Activated T-helper 1 cell treated with Interleukin-2 at 50 U/mL for 16 hours (primary cell): ENCODE measurements around the gene STAC2.
"Not testable (repeated sequence)": the region's sequence is repeated elsewhere in the genome, so short reads cannot be mapped to it uniquely, and the experiment has no call there.

ENCODE experiments used
- DNase-seq: peaks from one replicate; pipeline ENCODE4 v3.0.0-alpha.2; 2020; ENCODE audit warnings: low read depth

Gene STAC2

GRCh38 chr17:39187152-39187830, 38.5 kb downstream of the STAC2 start:
- DNase-seq, result no peak

GRCh38 chr17:39186481-39187002, 39.2 kb downstream of the STAC2 start:
- no peak for DNase-seq

GRCh38 chr17:39183720-39184119, 42.0 kb downstream of the STAC2 start:
- no peak for DNase-seq

- no peak for DNase-seq
Measured at GRCh38 chr17:39183045-39183444, 42.7 kb downstream of the STAC2 start.

- DNase-seq, result no peak
Measured at GRCh38 chr17:39181303-39181702, 44.4 kb downstream of the STAC2 start.

DNA sequence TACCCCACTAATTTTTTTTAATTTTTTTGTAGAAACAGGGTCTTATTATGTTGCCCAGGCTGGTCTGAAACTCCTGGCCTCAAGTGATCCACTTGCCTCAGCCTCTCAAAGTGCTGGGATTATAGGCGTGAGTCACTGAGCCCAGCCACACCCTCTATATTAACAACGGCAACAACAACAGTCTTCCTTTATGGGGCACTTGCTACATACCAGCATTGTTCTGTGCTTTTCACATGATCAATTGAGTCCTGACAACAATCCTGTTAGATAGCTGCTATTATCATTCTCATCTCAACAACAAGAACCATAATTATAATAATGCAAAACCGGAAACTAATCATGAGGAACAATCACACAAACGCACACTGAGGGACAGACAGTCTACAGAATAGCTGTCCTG, 47.2 kb downstream of the STAC2 start:
- no peak for DNase-seq

DNA sequence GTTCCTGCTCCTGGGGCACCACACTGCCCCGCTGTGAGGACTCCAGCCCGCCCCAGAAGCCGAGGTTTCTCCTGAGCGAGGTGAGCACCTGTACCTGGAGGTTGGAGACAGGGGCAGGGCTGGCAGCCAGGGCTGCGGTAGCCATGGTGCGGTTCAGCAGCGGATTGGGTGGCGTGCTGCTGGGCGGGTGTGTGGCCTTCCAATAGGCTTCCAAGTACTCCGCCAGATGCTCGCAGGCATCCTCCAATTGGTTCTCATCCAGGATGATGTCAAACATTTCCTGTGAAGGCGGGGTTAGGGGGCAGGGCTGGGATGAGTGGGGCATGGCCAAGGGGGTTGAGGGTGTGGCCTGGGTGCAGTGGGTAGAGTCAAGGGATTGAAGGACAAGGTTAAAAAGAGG, 48.5 kb downstream of the STAC2 start:
- no peak for DNase-seq

GRCh38 chr17:39175695-39176093, 50.1 kb downstream of the STAC2 start:
- no peak for DNase-seq

GRCh38 chr17:39174920-39175694, 50.6 kb downstream of the STAC2 start:
- DNase-seq, result peak; percentile 52

GRCh38 chr17:39173526-39174274, 52.0 kb downstream of the STAC2 start:
- DNase-seq, result no peak

GRCh38 chr17:39173080-39173479, 52.7 kb downstream of the STAC2 start:
- no peak for DNase-seq

DNA sequence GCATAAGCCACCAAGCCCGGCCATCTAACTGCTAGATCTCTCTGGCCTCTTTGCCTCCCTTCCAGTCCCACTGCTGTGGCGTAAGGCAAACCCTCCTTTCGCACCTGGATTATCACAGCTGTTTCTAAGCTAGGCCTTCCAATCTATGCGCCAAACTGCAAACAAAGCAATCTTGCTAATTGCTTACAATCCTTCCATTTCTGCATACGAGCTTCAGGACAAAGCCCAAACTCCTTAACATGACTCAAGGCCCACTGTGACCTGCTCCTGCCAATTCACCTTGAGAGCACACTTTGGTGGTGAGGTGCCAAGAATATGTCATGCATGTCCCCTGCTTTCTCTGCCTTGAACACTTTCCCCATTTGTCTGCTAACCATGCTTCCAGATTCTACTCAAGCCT, 53.8 kb downstream of the STAC2 start:
- no peak for DNase-seq

DNA sequence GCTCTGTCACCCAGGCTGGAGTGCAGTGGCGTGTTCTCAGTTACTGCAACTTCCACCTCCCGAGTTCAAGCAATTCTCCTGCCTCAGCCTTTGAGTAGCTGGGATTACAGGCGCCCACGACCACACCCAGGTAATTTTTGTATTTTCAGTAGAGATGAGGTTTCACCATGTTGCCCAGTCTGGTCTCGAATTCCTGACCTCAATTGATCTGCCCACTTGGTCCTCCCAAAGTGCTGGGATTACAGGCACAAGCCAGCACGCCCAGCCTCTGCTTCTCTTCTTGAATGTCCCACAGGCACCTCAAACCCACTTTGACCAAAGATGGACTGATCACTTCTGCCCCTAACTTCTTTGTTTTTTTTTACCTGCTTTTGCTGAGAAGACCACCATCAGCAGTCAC, 55.2 kb downstream of the STAC2 start:
- DNase-seq, result no peak

DNA sequence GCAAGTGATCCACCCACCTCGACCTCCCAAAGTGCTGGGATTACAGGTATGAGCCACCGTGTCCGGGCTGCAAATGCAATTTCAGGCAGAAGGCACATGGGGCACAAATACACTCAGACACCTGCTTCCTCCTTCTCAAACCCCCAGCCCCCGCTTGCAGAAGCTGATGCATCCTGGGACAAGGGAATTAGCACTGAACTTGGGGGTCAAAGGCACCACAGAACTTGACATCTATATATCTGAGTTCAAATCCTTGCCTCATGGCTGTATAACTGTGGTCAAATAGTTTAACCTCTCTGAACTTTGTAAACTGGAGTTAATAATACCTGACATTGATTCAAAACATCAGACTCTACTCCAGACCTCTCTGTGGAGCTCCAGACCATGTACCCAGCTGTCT, 55.6 kb downstream of the STAC2 start:
- no peak for DNase-seq

- no peak for DNase-seq
Measured at GRCh38 chr17:39169518-39169917, 56.2 kb downstream of the STAC2 start.

DNA sequence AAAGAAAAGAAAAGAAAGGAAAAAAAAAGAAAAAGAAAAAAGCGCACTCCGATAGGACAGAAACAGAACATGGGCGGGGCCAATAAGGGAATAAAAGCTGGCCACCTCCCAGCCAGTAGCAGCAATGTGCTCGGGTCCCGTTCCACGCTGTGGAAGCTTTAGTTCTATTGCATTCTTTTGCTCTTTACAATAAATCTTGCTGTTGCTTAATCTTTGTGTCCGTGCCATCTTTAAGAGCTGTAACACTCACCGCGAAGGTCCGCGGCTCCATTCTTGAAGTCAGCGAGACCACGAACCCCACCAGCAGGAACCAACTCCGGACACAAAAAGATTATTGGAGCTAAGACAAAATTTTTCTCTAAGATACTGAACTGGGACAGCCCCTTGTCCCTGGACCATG, 56.6 kb downstream of the STAC2 start:
- DNase-seq, result no peak

DNA sequence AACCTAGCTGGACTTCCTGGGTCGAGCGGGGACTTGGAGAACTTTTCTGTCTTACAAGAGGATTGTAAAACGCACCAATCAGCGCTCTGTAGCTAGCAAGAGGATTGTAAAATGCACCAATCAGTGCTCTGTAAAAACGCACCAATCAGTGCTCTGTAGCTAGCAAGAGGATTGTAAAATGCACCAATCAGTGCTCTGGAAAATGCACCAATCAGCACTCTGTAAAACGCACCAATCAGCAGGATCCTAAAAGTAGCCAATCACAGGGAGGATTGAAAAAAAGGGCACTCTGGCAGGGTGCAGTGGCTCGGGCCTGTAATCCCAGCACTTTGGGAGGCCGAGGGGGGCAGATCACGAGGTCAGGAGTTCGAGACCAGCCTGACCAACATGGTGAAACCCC, 57.2 kb downstream of the STAC2 start:
- DNase-seq, result not testable (repeated sequence)

GRCh38 chr17:39167476-39167875, 58.3 kb downstream of the STAC2 start:
- no peak for DNase-seq

- DNase-seq, result no peak
Measured at GRCh38 chr17:39166437-39167335, 59.1 kb downstream of the STAC2 start.

- DNase-seq, result no peak
Measured at GRCh38 chr17:39165841-39166349, 59.9 kb downstream of the STAC2 start, which contains the start of gene ARL5C. Gene ARL5C, minus strand, starts transcription at chr17:39166161. Its CDS starts 401 bp downstream, at chr17:39165760.

DNA sequence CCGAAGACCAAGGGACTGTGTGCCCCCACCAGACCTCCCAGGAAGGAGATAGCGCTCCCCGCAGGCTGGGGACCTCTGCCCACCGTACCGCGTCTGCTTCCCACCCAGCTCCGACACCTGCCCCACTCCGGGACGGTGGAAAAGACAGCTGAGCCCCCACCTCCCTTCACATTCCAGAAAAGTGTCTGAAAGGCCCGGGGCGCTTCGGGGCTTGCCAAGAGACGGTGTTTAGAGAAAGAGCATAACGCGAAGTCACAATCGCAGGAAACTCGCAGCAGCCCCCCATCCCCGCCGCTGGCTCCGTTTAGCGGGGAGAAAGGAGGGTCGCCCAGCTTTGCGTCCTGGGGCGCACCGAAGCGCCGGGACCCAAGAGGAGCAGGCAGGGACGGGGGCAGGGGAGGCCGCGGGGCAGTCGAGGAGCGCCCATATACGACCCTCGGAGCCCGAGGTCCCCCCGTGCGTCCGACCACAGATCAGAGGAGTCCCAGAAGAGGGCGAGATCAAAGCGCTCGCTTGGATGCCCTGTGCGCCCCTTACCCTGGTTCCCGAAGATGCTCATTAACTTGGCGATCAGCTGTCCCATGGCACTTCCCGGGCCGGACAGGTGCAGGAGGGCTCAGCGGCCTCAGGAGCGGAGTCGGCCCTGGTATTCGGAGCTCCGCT, 60.4 kb downstream of the STAC2 start:
- no peak for DNase-seq
